ENCODE results near the gene EPN2. TPM values are rescaled to one million over a fixed set of nuclear protein-coding genes. Genes with fewer than 3 reads are reported as not detected.
A peak's percentile ranks its signal among the peaks of the same experiment; 100 is the strongest.

Gene EPN2
- total RNA-seq, 4 donors from 2014 or later: 25.6 to 145 (median 84.1) TPM

DNA sequence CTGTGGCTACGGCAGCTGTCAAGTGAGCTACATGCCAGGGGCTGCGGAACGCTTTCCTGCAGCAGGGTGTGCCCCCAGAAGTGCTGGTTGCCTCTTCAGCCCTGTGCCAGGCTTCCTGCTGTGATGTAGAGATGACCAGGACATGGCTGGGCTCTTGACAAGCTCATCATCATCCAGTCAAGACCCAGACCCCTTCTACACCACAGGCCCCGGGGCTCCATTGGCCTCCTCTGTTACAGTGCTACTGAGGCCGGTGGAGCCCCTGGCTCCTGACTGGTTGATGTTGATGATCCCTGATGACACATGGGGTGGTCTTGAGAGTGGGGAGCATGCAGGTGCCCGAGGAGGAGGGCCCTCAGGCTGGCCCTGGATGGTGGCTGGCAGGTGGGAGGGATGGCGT is 75.2 kb downstream of the EPN2 start:
- H3K27ac ChIP-seq: no peak overlapping the region
- no peak for DNase-seq

DNA sequence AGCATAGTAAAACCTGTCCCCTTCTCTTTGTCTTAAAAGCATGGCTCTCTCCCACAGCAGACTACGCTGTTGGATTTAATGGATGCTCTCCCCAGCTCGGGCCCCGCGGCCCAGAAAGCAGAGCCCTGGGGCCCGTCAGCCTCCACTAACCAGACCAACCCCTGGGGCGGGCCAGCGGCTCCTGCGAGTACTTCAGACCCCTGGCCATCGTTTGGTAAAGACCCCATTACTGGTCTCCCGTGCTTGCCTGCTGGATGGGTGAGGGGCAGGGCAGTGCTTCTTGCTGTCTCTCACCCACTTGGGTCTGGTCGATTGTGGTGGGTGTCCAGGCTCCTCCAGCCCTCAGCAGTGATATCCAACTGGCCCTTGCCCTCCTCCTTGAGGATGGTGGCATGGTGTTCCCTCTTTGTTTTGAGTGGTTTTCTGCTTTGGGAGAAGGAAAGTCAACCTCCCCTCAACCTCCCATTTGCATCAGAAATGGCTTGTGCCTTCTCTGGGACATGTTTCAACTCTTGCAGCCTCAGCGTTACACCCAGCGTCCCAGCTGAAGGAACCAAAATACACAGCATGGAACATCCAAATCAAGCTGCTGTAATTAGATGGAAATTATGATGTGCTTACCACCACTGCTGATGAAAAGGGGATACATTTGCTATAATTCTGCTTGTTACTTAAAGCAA is 76.0 kb downstream of the EPN2 start:
- no peak for TF ChIP-seq POLR2A (IDR thresholded peaks at IDR 0.05)
- TF ChIP-seq, protein P1, sequence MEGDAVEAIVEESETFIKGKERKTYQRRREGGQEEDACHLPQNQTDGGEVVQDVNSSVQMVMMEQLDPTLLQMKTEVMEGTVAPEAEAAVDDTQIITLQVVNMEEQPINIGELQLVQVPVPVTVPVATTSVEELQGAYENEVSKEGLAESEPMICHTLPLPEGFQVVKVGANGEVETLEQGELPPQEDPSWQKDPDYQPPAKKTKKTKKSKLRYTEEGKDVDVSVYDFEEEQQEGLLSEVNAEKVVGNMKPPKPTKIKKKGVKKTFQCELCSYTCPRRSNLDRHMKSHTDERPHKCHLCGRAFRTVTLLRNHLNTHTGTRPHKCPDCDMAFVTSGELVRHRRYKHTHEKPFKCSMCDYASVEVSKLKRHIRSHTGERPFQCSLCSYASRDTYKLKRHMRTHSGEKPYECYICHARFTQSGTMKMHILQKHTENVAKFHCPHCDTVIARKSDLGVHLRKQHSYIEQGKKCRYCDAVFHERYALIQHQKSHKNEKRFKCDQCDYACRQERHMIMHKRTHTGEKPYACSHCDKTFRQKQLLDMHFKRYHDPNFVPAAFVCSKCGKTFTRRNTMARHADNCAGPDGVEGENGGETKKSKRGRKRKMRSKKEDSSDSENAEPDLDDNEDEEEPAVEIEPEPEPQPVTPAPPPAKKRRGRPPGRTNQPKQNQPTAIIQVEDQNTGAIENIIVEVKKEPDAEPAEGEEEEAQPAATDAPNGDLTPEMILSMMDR (IDR thresholded peaks at IDR 0.05): no peak
- H3K4me1 ChIP-seq: peaks cover 0 to 12% of the 10 kb centered on the region in 2 donors

More for the DNA sequence above, 75.2 kb downstream of the EPN2 start:
- Histone ChIP-seq H3K4me1 (peaks cover 0 to 9% of the 10 kb centered on the region in 2 donors), H3K36me3 (no peaks in the 10 kb centered on the region), H3K9me3 (no peaks in the 10 kb centered on the region), H3K4me3 (no peak overlapping the region), H3K27me3 (no peaks in the 10 kb centered on the region)
- intact Hi-C loops (cut with DNase I; ENCODE audit: low total_unique reads): no loop called here
- TF ChIP-seq POLR2A (IDR thresholded peaks at IDR 0.05): no peak
- TF ChIP-seq, protein P1 (IDR thresholded peaks at IDR 0.05): no peak

DNA sequence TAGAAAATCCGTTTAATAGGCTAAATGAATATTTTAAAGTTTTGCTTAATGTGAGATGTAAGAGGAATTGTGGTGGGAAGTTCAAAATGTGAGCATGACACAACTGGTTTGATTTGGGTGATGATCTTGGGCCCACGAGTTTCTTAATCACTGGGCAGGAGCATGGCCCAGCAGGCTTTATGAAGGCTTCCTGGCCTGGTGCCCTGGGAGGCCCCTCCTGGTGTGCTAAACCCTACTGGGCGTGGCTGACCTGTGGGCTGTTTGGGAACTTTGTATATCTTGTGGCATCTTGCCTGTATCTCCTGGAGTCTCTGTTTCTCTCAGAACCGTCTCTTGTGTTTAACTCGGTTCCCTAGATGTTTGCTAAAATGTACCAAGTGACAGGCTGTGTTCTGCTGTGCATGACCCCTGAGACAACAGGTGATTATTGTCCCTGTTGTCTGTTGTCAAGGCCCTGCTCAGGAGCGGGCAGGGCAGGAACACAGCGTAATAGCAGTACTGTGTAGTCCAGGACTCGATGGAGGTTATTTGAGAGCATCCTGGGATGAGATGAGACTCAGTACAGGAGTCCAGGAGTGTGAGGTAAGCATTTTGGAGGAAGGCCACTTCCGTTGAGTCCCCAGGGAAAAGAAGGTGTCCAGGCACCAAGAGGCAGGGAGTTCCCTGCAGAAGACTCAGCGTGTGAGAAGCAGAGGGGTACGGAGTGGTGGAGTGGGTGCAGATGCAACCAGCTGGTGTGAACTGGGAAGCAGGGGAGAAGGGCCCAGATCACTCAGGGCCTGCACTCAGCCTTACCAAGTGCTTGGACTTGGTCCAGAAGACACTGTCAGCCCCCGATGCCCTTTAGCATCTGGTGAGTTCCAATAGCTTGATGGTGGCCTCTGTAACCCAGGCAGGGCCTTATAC is 76.8 kb downstream of the EPN2 start:
- no peak for DNase-seq
- Histone ChIP-seq H3K4me3 (no peak overlapping the region), H3K27ac (peak overlapping the region; percentile 3 to 36), H3K4me1 (peaks cover 0 to 12% of the 10 kb centered on the region in 2 donors), H3K36me3 (no peaks in the 10 kb centered on the region), H3K9me3 (no peaks in the 10 kb centered on the region), H3K27me3 (no peaks in the 10 kb centered on the region)
- TF ChIP-seq POLR2A (IDR thresholded peaks at IDR 0.05): no peak
- TF ChIP-seq, protein P1 (IDR thresholded peaks at IDR 0.05): no peak
- intact Hi-C loops (cut with DNase I; ENCODE audit: low total_unique reads): no loop called here

More for the DNA sequence above, 76.0 kb downstream of the EPN2 start:
- no peaks in the 10 kb centered on the region for H3K27me3 ChIP-seq
- DNase-seq: no peak
- no peak overlapping the region for H3K4me3 ChIP-seq
- no peaks in the 10 kb centered on the region for H3K36me3 ChIP-seq
- no peaks in the 10 kb centered on the region for H3K9me3 ChIP-seq
- peak overlapping the region in 1 of 2 donors; percentile 3 for H3K27ac ChIP-seq
- intact Hi-C loops (cut with DNase I; ENCODE audit: low total_unique reads): no loop called here

DNA sequence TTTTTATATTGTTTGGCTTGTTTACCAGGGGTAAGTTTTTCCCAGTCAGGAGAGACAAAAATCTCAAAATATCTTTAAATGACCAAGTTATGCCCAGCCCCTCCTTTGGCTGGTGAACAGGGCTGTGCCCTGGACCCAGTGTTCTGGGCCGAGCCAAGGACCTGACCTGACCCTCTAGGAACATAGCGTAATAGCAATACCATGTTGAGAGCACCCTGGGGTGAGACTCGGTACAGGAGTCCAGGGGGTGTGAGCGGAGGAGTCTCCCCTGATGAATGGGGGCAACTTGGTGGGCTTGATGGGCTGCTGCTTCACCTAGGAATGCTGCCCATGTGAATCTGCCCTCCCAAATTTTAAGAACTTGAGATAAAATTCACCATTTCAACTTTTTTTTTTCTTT is 77.9 kb downstream of the EPN2 start:
- TF ChIP-seq, protein P1 (IDR thresholded peaks at IDR 0.05): no peak
- no peak for TF ChIP-seq POLR2A (IDR thresholded peaks at IDR 0.05)
- intact Hi-C loops (cut with DNase I; ENCODE audit: low total_unique reads): no loop called here
- no peaks in the 10 kb centered on the region for H3K36me3 ChIP-seq
- H3K4me3 ChIP-seq: no peak overlapping the region
- DNase-seq: no peak
- H3K27me3 ChIP-seq: no peaks in the 10 kb centered on the region
- no peaks in the 10 kb centered on the region for H3K9me3 ChIP-seq
- H3K4me1 ChIP-seq: peaks cover 0 to 12% of the 10 kb centered on the region in 2 donors
- H3K27ac ChIP-seq: peak overlapping the region in 1 of 2 donors; percentile 22

Data from uterus (tissue), 4 donors.